ENCODE measurements around the gene GARNL3. TPM values are rescaled to one million over a fixed set of nuclear protein-coding genes. Genes with fewer than 3 reads are reported as not detected.

The GARNL3 gene
- total RNA-seq, 1 experiment from 2014 or later: 11.5 TPM

GRCh38 chr9:127245637-127246164 lies 18.9 kb upstream of the GARNL3 start:
- POLR2A ChIA-PET: no interaction called here
- H3K27ac ChIP-seq (ENCODE audit: low read length): peak overlapping the region; percentile 73
- no peak for ATAC-seq
- TF ChIP-seq CTCF (IDR thresholded peaks at IDR 0.05) (no peak), POLR2AphosphoS5 (IDR thresholded peaks at IDR 0.05; ENCODE audit: low read depth, low read length) (no peak), TCF7L2 (IDR thresholded peaks at IDR 0.05; ENCODE audit: low read depth, low read length) (no peak), SIN3A (IDR thresholded peaks at IDR 0.05; ENCODE audit: borderline replicate concordance, insufficient read depth, low read depth, low read length) (no peak), REST (IDR thresholded peaks at IDR 0.05; ENCODE audit: insufficient read depth in 1 of 2, low read depth in 2 of 2, low read length in 1 of 2) (no peak)
- peak overlapping the region; percentile 55 to 78 for H3K4me3 ChIP-seq (ENCODE audit: low read depth in 2 of 2, low read length in 2 of 2)
- BruUV-seq (replicated peaks): no TSS peak
- CTCF ChIA-PET: no interaction called here
- intact Hi-C loops (cut with micrococcal nuclease; ENCODE audit: unreplicated experiment) (no loop called here), in situ Hi-C loops (cut with HindIII; ENCODE audit: low pct_unique_long_range_greater_than_20kb, low sequenced_read_pairs) (no loop called here)
- H3K4me1 ChIP-seq (ENCODE audit: control insufficient read depth, insufficient read depth, low read length): peaks cover 4% of the 10 kb centered on the region
- no peaks in the 10 kb centered on the region for H3K9me3 ChIP-seq (ENCODE audit: control insufficient read depth, insufficient read depth, low read depth, low read length)
- DNase-seq (ENCODE audit: low read depth, low spot score): no peak
- no peaks in the 10 kb centered on the region for H3K27me3 ChIP-seq (ENCODE audit: control insufficient read depth, insufficient read depth, low read length)
- H3K36me3 ChIP-seq (ENCODE audit: control insufficient read depth, insufficient read depth, low read length): no peaks in the 10 kb centered on the region

- H3K4me3 ChIP-seq (ENCODE audit: low read depth in 2 of 2, low read length in 2 of 2): no peak overlapping the region
- H3K27ac ChIP-seq (ENCODE audit: low read length): no peak overlapping the region
- CTCF ChIA-PET: no interaction called here
- DNase-seq (ENCODE audit: low read depth, low spot score): no peak
- POLR2A ChIA-PET: no interaction called here
- intact Hi-C loops (cut with micrococcal nuclease; ENCODE audit: unreplicated experiment): no loop called here
- H3K36me3 ChIP-seq (ENCODE audit: control insufficient read depth, insufficient read depth, low read length): no peaks in the 10 kb centered on the region
- ATAC-seq: no peak
- no peaks in the 10 kb centered on the region for H3K27me3 ChIP-seq (ENCODE audit: control insufficient read depth, insufficient read depth, low read length)
- no peak for TF ChIP-seq SIN3A (IDR thresholded peaks at IDR 0.05; ENCODE audit: borderline replicate concordance, insufficient read depth, low read depth, low read length)
- TF ChIP-seq CTCF (IDR thresholded peaks at IDR 0.05): no peak
- TF ChIP-seq POLR2AphosphoS5 (IDR thresholded peaks at IDR 0.05; ENCODE audit: low read depth, low read length): no peak
- no peak for TF ChIP-seq TCF7L2 (IDR thresholded peaks at IDR 0.05; ENCODE audit: low read depth, low read length)
- no peak for TF ChIP-seq REST (IDR thresholded peaks at IDR 0.05; ENCODE audit: insufficient read depth in 1 of 2, low read depth in 2 of 2, low read length in 1 of 2)
- peaks cover 4% of the 10 kb centered on the region for H3K4me1 ChIP-seq (ENCODE audit: control insufficient read depth, insufficient read depth, low read length)
- in situ Hi-C loops (cut with HindIII; ENCODE audit: low pct_unique_long_range_greater_than_20kb, low sequenced_read_pairs): no loop called here
- no TSS peak for BruUV-seq (replicated peaks)
- H3K9me3 ChIP-seq (ENCODE audit: control insufficient read depth, insufficient read depth, low read depth, low read length): no peaks in the 10 kb centered on the region
Observed at GRCh38 chr9:127248241-127248640, 16.3 kb upstream of the GARNL3 start.
